Stimulated activated CD4-positive, alpha-beta T cell treated with anti-CD3 and anti-CD28 coated beads, Interleukin-4, amount 100 ng/mL, for 4 hours (primary cell): Measurements from ENCODE around the gene FLRT2.

ENCODE experiments used
- DNase-seq, 2 experiments: peaks; one replicate each; pipeline ENCODE4 v3.0.0-alpha.2; 2020

Gene FLRT2

DNA sequence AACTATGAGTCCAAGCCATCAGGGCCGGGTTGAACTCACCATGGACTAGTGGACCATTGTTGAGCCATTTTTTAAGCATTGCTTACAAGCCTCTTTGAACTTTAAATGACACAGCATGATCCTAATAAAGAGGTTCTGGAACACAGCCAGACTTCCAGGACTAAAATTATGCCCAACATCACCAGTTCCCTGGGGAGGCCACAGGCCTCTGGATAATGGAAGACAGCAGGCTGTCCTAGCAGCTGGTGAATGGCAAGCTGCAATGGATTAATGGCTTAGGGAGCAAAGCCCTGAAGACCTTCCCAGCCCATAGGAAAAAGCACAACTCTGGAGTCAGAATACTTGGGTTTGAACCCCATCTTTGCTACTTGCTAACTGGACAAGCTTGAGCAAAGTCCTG is 71.3 kb downstream of the FLRT2 start:
- DNase-seq: no peak

DNA sequence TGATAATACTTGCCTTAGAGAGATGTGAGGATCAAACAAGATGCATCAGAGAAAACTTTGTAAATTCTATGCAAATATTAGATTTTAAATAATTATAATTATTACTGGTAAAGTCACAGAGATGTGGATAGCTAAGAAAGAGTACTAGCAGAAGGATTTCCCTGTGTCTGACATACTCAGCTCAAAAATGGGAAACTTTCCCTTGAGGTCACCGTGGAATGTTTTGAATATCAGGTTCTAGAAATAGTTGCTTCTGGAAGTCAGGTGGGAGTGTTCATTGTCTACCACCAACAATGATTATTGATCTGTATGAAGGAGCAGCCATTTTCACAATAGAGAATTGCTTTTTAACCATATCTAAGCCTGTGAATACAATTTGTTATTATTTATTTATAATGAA is 71.7 kb downstream of the FLRT2 start:
- no peak for DNase-seq

DNA sequence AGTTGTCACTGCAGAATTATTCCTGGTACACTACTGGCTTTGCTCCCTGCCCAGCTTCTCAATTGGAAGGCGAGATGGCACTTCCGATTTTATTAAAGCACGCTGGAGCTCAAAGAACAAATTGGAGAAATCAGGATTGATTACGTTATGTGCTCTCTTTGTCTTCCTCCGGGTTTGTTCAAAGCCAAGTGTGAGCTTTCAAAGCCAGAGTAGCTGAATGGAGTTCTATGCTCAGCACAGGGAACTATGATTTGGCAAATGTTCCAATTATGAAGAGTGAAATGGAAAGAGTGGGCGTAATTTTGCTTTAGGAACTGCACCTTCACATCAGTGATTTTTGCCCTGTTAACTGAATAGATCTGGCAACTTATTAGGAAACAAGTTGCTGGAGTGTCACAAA is 72.4 kb downstream of the FLRT2 start:
- DNase-seq: no peak

DNA sequence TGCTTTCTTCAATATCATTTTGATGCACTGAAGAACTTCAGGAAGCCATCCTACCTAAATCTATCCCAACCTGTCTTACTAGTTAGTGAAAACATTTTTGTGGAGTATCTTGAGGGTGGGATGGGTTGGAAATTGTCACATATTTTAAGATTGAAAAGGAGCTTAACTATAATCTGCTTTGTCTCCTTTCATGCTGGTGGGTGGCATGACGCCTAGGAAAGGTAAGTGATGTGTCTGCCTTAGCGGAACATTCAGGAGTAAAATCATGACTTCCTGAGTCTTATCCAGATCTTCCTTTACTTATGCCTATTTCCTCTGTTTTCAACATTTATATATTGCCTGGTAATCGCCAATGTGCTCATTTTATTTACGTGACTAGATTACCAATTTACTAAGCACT is 74.1 kb downstream of the FLRT2 start:
- no peak for DNase-seq

DNA sequence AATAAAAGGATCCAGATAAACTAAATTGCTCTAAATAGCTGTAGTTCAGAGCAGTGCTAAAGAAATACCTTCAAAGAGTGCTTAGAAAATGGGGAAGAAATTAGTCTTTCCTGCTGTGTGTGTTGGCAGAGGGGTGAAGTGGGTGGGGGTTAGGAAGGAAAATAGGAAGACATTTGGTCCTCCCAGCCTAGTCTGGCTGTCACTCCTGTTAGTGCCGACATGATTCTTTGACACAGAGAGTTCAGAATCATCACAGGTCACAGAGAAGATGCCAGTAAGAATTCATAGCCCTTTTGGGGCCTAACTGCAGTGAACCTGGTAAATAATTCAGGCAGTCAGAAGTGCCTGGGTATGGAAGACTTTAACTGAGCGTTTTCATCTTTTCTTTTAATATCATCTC is 74.8 kb downstream of the FLRT2 start:
- no peak for DNase-seq

DNA sequence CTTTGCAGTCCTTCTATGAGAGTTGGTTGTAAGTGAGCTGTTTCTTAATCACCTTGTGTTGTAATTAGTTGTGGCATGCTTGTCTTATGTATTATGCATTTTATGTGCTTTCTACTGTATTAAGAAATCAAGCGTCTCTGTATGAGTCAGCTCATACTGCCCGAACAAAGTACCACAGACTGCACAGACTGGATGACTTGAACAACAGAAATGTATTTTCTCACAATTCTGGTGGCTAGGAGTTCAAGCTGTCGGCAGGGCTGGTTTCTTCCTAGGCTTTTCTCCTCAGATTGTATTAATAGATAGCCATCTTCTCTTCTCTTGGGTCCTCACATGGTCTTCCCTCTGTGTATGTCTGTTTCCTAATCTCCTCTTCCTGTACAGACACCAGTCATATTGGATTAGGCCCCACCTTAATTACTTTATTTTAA is 77.7 kb downstream of the FLRT2 start:
- no peak for DNase-seq

DNA sequence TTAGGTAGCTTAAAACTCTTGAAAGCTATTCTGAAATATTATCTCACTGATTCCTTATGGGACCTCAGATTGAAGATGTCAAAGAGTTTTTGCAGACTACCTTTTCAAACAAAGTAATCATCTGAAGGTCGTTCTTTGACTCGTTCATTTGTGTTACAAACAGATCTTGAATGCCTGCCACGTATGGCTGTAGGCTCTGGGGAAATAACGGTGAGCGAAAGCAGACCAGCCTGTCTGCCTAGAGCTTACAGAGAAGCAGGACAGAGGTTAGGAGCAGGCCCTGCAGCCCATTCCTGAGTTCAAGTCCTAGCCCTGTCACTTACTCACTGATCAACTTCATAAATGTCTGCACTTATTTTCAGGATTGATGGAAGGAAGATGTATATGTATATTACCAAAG is 83.6 kb downstream of the FLRT2 start:
- no peak for DNase-seq

DNA sequence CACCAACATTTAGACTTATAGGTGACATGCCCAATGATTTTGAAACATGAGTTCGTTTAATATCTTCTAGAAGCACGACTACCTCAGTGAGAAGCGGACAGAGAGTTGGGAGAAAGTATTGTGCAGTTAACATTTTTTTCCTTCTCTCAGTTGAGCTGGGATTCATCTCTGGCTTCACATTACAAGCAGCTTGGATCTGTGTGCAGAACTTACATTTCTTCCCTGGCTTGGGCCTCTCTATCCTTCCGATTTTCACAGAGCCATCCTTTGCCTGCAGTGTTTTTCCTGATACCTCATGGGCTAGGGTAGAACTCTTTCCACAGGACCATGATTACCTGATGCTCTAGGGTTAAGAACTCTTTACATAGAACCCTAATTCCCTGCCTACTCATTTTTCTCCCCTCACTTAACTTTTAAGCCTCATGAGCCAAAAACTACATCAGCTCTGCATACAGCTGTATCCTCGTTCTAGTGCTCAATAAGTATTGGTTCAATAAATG is 86.5 kb downstream of the FLRT2 start:
- no peak for DNase-seq

DNA sequence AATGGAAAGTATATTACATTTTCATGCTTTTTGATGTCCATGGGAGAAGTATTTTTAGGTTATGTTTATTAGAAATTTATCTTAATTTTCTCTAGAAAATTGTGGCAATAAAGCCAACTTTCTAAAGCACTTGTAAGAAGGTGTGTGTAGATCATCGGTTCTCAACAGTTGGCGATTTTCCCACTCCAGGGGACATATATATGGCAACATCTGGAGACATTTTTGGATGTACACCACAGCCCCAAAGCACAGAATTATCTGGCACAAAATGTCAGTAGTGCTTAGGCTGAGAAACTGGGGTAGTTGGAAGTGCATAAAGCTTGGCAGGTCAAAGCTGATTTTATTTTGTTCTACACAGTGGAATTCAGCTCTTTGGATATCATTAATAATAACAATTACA is 86.9 kb downstream of the FLRT2 start:
- DNase-seq: no peak

DNA sequence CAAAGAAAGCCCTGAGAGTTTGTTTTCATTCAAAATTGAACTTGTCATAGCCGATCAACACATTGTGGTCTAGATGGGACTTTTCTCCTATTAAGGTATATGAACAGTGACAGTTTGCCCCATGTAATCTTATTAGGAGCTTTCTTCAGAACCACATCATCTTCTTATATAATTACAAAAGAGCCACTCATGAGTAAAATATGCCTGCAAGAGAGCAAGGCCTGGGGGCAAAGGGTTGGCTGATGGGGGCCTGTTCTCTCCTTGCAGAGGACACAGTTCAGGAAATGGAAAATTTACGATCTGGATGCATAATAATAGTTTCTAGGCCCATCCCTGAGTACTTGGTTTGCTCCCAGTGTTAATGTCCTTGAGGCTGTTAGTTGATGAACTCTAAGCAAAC is 87.8 kb downstream of the FLRT2 start:
- no peak for DNase-seq

DNA sequence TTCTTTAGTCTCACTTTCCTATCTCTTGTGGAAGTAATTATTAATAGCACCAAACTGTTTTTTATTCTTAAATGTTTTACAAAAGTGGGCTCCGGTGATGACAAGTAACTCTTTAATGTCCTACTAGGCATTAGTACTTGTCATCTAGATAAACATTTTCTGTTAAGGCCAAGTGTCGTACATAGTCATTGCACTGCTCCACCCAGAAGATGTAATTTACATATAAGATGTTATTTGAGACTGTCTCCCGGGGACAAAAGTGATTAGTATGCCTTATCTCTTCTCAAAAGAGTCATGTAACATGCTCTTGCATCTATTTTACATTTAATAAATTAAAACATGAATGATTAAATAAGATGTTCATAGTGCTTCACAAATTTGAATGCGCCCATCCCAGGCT is 88.4 kb downstream of the FLRT2 start:
- no peak for DNase-seq

DNA sequence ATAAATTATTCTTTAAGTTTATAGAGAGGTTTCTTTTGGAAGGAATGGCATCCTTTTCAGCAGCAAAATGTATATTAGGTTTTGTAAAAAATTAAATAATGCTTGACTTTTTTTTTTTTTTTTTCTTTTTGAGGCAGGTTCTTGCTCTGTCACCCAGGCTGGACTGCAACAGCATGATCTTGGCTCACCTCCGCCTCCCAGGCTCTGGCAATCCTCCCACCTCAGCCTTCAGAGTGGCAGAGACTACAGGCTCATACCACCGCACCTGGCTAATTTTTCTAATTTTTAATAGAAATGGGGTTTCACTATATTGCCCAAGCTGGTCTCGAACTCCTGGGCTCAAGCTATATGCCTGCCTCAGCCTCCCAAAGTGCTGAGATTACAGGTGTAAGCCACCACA is 89.0 kb downstream of the FLRT2 start:
- DNase-seq: no peak

DNA sequence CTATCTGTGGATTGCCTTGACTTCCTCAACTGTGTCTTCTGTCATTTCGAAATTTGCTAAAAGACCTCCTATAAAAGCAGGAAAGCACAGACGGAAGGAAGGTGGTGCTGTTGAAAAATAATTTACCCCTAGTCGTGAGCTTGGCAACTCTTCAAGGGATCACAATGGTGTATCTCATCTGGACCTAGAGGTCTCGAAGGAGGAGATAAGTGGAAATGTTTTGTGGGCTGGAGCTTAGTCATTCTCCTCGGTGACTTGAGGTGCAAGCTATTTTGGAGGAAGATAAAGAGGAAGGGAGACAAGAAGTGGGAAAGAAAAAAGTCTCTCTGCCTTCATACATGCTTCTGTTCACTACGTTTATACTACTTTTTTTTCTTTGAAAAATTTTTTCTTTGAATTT is 89.9 kb downstream of the FLRT2 start:
- DNase-seq: no peak

DNA sequence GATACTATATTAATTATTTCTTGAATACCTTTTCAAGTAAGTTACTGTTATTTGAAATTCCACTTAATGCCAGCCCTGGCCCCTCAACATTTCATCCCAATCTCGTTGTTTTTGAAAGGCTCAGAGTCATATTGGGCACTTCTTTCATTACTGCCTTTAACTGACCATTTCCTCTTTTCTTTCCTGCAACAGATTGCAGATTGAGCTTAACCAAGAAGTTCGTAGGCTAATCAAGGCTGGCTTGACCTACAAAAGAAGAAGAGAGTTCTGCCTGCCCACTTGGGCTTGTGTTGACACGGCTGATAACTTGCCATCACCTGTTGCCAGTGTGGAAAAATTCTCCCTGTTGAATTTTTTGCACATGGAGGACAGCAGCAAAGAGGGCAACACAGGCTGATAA is 91.0 kb downstream of the FLRT2 start:
- DNase-seq: no peak

DNA sequence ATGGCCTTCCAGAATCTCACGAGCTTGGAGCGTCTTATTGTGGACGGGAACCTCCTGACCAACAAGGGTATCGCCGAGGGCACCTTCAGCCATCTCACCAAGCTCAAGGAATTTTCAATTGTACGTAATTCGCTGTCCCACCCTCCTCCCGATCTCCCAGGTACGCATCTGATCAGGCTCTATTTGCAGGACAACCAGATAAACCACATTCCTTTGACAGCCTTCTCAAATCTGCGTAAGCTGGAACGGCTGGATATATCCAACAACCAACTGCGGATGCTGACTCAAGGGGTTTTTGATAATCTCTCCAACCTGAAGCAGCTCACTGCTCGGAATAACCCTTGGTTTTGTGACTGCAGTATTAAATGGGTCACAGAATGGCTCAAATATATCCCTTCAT is 92.2 kb downstream of the FLRT2 start:
- no peak for DNase-seq

DNA sequence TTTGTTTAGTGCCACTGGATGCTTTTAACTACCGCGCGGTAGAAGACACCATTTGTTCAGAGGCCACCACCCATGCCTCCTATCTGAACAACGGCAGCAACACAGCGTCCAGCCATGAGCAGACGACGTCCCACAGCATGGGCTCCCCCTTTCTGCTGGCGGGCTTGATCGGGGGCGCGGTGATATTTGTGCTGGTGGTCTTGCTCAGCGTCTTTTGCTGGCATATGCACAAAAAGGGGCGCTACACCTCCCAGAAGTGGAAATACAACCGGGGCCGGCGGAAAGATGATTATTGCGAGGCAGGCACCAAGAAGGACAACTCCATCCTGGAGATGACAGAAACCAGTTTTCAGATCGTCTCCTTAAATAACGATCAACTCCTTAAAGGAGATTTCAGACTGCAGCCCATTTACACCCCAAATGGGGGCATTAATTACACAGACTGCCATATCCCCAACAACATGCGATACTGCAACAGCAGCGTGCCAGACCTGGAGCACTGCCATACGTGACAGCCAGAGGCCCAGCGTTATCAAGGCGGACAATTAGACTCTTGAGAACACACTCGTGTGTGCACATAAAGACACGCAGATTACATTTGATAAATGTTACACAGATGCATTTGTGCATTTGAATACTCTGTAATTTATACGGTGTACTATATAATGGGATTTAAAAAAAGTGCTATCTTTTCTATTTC is 93.2 kb downstream of the FLRT2 start:
- no peak for DNase-seq

DNA sequence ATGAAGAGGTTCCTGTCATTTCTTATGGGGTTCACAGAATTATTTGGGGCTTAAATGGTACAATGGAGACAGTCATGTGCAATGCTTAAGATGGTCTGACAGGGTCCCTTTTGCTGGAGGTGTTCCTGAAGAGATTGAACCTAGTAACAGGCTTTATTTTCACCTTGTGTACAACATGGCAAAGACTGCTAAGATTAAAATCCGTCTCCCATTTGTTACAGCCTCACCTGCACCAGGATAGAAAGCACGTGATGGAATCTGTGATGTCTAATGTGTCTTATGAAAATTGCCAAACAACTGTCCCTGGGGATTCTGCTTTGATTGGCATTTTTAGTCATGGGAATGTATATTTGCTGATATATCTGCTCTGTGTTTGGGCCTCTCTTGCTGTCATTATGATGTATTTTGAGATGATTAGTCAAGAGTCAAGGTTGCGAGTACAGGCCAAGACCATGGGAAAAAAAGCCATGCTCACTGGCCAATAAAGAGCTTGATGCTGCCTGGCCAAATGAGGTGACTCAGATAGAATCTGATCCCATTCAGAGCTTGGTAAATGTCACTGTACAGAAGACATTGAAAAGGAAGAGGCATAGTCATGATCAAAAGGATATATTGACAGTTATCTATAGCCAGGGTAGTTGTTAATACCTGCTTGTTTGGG is 96.1 kb downstream of the FLRT2 start:
- DNase-seq: no peak

DNA sequence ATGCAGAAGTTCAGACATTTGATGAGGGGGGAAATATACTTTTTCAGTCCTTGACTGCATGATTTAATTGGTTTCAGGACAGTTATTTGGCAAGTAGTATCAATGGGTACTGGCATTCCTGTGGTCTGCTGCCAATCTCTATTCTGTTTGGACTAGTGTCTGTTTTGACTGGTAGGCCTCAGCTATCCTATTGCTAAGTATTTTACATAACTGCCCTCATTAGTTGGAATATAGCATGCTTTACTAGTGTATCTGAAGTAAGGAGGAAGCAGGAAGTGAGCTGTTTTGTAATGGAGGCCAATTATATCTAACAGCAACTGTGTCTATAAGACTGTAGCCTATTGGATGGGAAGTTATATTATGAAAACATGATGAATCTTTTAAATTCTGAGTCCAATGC is 104.3 kb downstream of the FLRT2 start:
- DNase-seq: no peak

DNA sequence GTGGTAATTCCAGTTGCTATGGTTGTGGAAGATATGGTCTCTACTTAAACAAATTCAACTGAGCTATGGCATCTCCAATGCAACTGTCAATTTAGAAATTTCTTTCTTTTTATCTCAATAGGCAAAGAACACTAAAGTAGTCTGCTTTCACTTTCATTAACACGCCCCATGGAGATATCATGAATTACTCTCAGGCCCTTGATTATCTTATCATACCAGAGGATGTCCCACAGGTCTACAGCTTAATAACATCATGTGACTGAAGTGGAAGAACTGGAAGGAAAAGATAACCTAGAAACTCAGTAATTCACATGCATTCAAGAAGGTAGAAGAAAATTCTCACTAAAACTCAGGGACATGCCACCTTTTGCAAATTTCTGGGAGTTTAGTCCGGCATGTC is 114.3 kb downstream of the FLRT2 start:
- no peak for DNase-seq

DNA sequence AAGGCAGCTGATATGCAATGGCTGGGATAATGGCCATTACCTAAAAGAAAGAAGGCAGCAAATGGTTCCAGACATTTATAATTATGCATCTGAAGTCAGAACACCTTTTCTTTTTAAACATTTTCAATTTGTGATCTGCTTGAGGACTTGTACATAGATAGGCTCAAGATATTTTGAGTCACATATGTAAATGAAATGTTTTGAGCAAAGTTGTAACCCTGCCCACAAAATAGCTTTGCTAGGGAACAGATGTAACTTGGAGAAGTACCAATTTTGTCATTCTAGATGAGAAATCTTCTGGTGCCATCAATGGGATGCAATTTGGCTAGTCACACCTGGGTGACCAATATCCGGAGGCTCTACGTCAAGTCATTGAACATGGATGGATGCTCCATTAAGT is 123.1 kb downstream of the FLRT2 start:
- DNase-seq: no peak

DNA sequence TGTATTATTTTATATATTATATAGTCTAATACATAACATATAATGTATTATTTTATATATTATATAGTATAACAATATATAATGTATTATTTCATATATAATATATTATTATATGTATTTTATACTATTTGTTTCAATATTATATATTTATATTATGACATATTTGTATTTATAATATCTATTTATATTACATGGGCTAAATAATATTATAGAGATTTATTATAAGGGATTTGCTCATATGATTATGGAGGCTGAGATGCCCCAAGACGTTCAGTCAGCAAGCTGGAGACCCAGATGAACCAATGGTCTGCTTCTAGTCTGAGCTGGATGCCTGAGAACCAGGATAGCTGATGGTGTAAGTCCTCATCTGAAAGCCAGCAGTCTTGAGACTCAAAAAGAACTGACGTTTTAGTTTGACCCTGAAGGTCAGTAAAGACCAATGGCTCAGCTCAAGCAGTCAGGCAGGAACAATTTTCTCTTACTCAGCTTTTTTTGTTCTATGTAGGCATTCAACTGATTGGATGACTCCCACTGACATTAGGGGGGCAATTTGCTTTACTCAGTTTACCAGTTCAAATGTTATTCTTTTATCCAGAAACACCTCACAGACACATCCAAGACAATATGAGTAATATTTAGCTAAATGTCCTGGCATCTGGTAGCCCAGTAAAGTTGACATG is 130.4 kb downstream of the FLRT2 start:
- DNase-seq: no peak

DNA sequence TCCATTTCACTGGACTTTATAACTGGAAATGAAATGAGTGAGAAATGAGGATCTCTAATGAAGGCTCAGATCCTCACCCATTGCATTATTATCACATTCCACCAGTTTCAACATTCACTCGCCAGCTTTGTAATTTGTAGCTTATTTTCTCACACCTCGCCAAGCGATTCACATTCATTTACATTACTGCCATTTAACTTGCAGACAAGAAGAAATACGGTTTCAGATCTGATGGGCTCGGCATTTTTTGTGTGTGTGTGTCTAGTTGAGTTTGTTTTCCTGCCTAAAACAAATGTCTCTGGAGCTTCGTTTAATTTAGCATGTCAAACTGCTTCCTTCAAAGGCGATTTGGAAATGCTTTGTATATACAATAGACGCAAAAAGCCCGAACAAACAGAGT is 132.2 kb downstream of the FLRT2 start:
- no peak for DNase-seq

DNA sequence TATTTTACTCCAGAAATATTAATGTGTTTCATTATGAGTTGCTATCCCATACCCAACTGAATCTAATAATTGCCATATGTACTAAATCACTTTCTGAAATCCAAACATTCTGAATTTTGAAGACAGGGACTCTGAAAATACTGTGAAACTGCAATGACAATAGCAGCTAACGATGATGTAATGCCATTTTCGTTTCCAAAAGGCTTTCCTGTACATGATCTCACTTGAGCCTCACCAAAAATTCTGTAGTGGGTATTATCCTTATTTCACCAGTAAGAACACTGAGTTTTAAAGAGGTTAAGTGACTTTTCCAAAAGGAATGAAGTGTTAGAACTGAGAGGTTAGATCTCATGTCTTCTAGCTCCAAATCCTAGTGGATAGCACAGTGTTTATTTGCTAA is 133.3 kb downstream of the FLRT2 start:
- no peak for DNase-seq

DNA sequence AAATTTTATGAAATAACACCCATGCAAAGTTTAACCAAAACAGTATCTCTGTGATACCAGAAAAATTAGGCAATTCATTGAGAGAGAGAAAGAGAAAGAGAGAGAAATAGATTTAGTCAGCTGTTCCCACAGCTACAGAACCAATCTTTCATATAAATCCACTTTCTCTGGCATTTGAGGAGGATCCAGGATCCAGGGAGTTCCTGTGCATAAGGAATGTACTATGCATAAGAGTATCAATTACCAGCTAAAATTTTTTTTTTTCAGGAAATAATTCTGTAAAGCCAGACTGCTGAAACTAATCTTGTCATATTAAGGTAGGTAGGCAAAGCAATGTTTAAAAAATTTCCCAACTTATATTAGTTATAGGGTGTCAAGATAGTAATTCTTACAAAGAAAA is 133.7 kb downstream of the FLRT2 start:
- DNase-seq: no peak
